CD14-positive monocyte (primary cell): Measurements from ENCODE around the gene SEMG1. TPM values are rescaled to one million over a fixed set of nuclear protein-coding genes. Genes with fewer than 3 reads are reported as not detected.
A peak's percentile ranks its signal among the peaks of the same experiment; 100 is the strongest.

Experiments
- DNase-seq, 3 donors: peaks; one replicate each; pipeline ENCODE4 v3.0.0-alpha.2; 2011 to 2022
- H2AFZ ChIP-seq: 2 replicates; pipeline ENCODE4 v1.6.0; 2012; ENCODE audit warnings: mild to moderate bottlenecking, low read depth, low read length, inconsistent platforms; ENCODE audit not compliant: insufficient read depth, poor library complexity, severe bottlenecking
- H3K27ac ChIP-seq, 2 donors: 1 replicate in 1 of 2; 2 replicates in 1 of 2; pipeline ENCODE4 v1.5.1; 2012 to 2013; ENCODE audit warnings: low read length in 2 of 2, control low read depth in 1 of 2, inconsistent platforms in 1 of 2, low read depth in 1 of 2, mild to moderate bottlenecking in 1 of 2
- H3K27me3 ChIP-seq, 2 donors: one replicate each; pipeline versions ENCODE4 v1.6.0 to v1.6.1; 2011 to 2013; ENCODE audit warnings: low read length in 2 of 2; ENCODE audit not compliant: control insufficient read depth in 2 of 2, insufficient read depth in 2 of 2
- H3K36me3 ChIP-seq, 2 donors: replicated peaks in 1 of 2; 1 replicate in 1 of 2; 2 replicates in 1 of 2; pipeline versions ENCODE4 v1.5.1 to v1.6.1; 2012 to 2013; ENCODE audit warnings: low read length in 2 of 2, control low read depth in 1 of 2, inconsistent platforms in 1 of 2, mild to moderate bottlenecking in 1 of 2; ENCODE audit not compliant: insufficient read depth in 2 of 2, control insufficient read depth in 1 of 2
- H3K4me1 ChIP-seq, 2 donors: 1 replicate in 1 of 2; 2 replicates in 1 of 2; pipeline versions ENCODE4 v1.5.1 to v1.6.1; 2012 to 2013; ENCODE audit warnings: low read length in 2 of 2, control low read depth in 1 of 2, inconsistent platforms in 1 of 2, mild to moderate bottlenecking in 1 of 2, moderate library complexity in 1 of 2; ENCODE audit not compliant: insufficient read depth in 2 of 2, control insufficient read depth in 1 of 2
- H3K4me2 ChIP-seq: replicated peaks from 2 replicates; pipeline ENCODE3; 2012; ENCODE audit warnings: low read length, moderate library complexity, mild to moderate bottlenecking; ENCODE audit not compliant: poor library complexity, severe bottlenecking; ENCODE audit errors: extremely low read depth
- H3K4me3 ChIP-seq, 3 experiments: fragments of 200-600 bp in 1 of 3; sonication (generic) in 1 of 3; replicated peaks in 1 of 3; 1 replicate in 2 of 3; 2 replicates in 1 of 3; pipeline ENCODE4 v1.5.1; 2011 to 2013; ENCODE audit warnings: low read length in 3 of 3, mild to moderate bottlenecking in 3 of 3, control low read depth in 2 of 3, low read depth in 2 of 3, inconsistent platforms in 1 of 3, moderate library complexity in 1 of 3
- H3K79me2 ChIP-seq: 2 replicates; pipeline ENCODE4 v1.6.0; 2012; ENCODE audit warnings: mild to moderate bottlenecking, control low read depth, inconsistent platforms, low read length, moderate library complexity; ENCODE audit not compliant: insufficient read depth
- H3K9ac ChIP-seq: 2 replicates; pipeline ENCODE4 v1.6.0; 2017; ENCODE audit warnings: low read length, mild to moderate bottlenecking; ENCODE audit not compliant: insufficient read depth, poor library complexity, severe bottlenecking
- H3K9me3 ChIP-seq, 2 donors: replicated peaks in 1 of 2; 1 replicate in 1 of 2; 2 replicates in 1 of 2; pipeline versions ENCODE4 v1.5.1 to v1.6.1; 2012 to 2013; ENCODE audit warnings: low read length in 2 of 2, control low read depth in 1 of 2; ENCODE audit not compliant: control insufficient read depth in 1 of 2, insufficient read depth in 1 of 2
- H4K20me1 ChIP-seq: 2 replicates; pipeline ENCODE4 v1.6.0; 2012; ENCODE audit warnings: mild to moderate bottlenecking, low read length, control low read depth, moderate library complexity; ENCODE audit not compliant: insufficient read depth
- H3K27ac Mint-ChIP-seq, 7 donors: one replicate each; pipeline ENCODE4 v1.8.0; 2020; ENCODE audit warnings: mild to moderate bottlenecking in 7 of 7, mixed read lengths in 7 of 7, moderate library complexity in 6 of 7, inconsistent platforms in 2 of 7
- H3K27me3 Mint-ChIP-seq, 3 donors: one replicate each; pipeline ENCODE4 v1.8.0; 2021 to 2022; ENCODE audit warnings: low read depth in 3 of 3, mild to moderate bottlenecking in 3 of 3, mixed read lengths in 3 of 3, moderate library complexity in 3 of 3, inconsistent platforms in 1 of 3
- H3K36me3 Mint-ChIP-seq, 2 donors: one replicate each; pipeline ENCODE4 v1.8.0; 2020; ENCODE audit warnings: mixed read lengths in 2 of 2, inconsistent platforms in 1 of 2, mild to moderate bottlenecking in 1 of 2
- H3K4me1 Mint-ChIP-seq: one replicate; pipeline ENCODE4 v1.8.0; 2020; ENCODE audit warnings: mild to moderate bottlenecking, mixed read lengths
- H3K4me3 Mint-ChIP-seq, 2 donors: one replicate each; pipeline ENCODE4 v1.8.0; 2020; ENCODE audit warnings: mild to moderate bottlenecking in 2 of 2, mixed read lengths in 2 of 2, moderate library complexity in 1 of 2
- H3K9me3 Mint-ChIP-seq, 7 donors: one replicate each; pipeline ENCODE4 v1.8.0; 2020 to 2022; ENCODE audit warnings: mixed read lengths in 7 of 7, mild to moderate bottlenecking in 6 of 7, moderate library complexity in 6 of 7, inconsistent platforms in 2 of 7
- WGBS: methylation state at CpG from one replicate; pipeline ENCODE4 v1.1.5; 2013; ENCODE audit warnings: missing lambda C conversion rate; ENCODE audit not compliant: insufficient coverage; 5-methylcytosine and 5-hydroxymethylcytosine counted together
- intact Hi-C, 2 donors: fragments of 100-400 bp; cut with micrococcal nuclease; formaldehyde crosslinking; loops; one replicate each; pipeline versions ENCODE4 v1.15.0 to v1.15.1; 2023
- polyA plus RNA-seq, 3 donors: library from polyadenylated mRNA; depleted of rRNA in 1 of 3; unstranded in 2 of 3; stranded (reverse) in 1 of 3; fragments of 300-500 nt in 2 of 3; fragments of >200 nt in 1 of 3; fragmentation: Illumina TruSeq in 2 of 3; gene quantifications; 1 replicate in 2 of 3; 2 replicates in 1 of 3; pipeline ENCODE4 v1.2.3, GENCODE V29; 2012 to 2021
- TF ChIP-seq, protein P1 (sequence below): fragments of 200-600 bp; IDR thresholded peaks from one replicate; pipeline ENCODE4 v1.8.0; 2022; ENCODE audit warnings: antibody characterized with exemption, mild to moderate bottlenecking

SEMG1 gene
- polyA plus RNA-seq, 3 donors: not detected

DNA sequence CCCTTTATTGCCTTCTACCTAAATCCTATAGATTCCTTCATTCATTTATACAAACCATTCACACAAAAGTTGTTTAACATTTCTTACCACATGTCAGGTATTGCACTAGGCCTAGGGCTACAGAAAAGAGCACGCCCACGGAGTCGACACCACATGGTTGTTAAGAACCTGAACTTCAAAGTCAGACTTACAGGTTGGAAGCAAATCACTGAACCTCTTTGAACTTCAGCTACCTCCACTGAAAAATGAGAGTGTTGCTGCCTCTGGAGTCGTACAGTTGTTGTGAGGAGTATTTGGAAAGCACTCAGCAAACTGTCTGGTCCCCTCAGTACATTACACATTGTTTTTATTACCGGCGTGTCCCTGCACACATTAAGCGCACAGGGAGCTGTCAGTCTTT is 50.9 kb downstream of the SEMG1 start:
- H4K20me1 ChIP-seq: no peaks in the 10 kb centered on the region
- Mint-ChIP-seq H3K4me3 (no peak overlapping the region), H3K9me3 (no peaks in the 10 kb centered on the region), H3K27me3 (peaks cover 0 to 9% (median 2%) of the 10 kb centered on the region in 3 donors), H3K4me1 (peaks cover 33% of the 10 kb centered on the region), H3K27ac (no peak overlapping the region), H3K36me3 (no peaks in the 10 kb centered on the region)
- H3K4me1 ChIP-seq: peaks cover 30 to 38% of the 10 kb centered on the region in 2 donors
- DNase-seq: no peak
- intact Hi-C loops: no loop called here
- H3K36me3 ChIP-seq: no peaks in the 10 kb centered on the region
- no peak overlapping the region for H3K4me3 ChIP-seq
- H3K9me3 ChIP-seq: no peaks in the 10 kb centered on the region
- TF ChIP-seq, protein P1, sequence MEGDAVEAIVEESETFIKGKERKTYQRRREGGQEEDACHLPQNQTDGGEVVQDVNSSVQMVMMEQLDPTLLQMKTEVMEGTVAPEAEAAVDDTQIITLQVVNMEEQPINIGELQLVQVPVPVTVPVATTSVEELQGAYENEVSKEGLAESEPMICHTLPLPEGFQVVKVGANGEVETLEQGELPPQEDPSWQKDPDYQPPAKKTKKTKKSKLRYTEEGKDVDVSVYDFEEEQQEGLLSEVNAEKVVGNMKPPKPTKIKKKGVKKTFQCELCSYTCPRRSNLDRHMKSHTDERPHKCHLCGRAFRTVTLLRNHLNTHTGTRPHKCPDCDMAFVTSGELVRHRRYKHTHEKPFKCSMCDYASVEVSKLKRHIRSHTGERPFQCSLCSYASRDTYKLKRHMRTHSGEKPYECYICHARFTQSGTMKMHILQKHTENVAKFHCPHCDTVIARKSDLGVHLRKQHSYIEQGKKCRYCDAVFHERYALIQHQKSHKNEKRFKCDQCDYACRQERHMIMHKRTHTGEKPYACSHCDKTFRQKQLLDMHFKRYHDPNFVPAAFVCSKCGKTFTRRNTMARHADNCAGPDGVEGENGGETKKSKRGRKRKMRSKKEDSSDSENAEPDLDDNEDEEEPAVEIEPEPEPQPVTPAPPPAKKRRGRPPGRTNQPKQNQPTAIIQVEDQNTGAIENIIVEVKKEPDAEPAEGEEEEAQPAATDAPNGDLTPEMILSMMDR: no peak
- H2AFZ ChIP-seq: no peak overlapping the region
- no peaks in the 10 kb centered on the region for H3K27me3 ChIP-seq
- 100% methylated on average over 1 of the region's 7 CpGs for WGBS
- no peak overlapping the region for H3K27ac ChIP-seq
- H3K79me2 ChIP-seq: no peaks in the 10 kb centered on the region
- no peak overlapping the region for H3K4me2 ChIP-seq
- no peak overlapping the region for H3K9ac ChIP-seq

DNA sequence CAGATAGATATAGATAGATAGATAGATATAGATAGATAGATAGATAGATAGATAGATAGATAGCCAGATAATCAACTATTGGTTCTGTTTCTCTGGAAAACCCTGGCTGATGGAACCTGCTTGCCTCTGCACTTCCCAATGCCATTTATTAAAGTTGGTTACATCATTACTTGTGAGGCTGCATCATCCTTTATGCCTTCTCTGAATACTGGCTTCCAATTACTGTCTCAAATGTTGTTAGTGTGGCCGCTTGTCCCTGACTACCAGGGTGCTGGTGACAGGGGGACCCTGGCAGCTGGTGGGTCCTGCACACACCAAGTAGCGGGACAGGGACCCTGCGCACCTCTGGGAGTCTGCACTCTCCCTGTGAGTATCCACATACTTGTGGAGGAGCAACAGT is 51.4 kb downstream of the SEMG1 start:
- Histone ChIP-seq H3K4me2 (no peak overlapping the region), H3K4me1 (peaks cover 28 to 33% of the 10 kb centered on the region in 2 donors), H3K79me2 (no peaks in the 10 kb centered on the region), H2AFZ (no peak overlapping the region), H3K27me3 (no peaks in the 10 kb centered on the region), H3K36me3 (no peaks in the 10 kb centered on the region), H3K27ac (no peak overlapping the region), H4K20me1 (no peaks in the 10 kb centered on the region), H3K9ac (no peak overlapping the region), H3K9me3 (no peaks in the 10 kb centered on the region), H3K4me3 (no peak overlapping the region)
- Mint-ChIP-seq H3K9me3 (no peaks in the 10 kb centered on the region), H3K27ac (peak overlapping the region in 1 of 7 donors; percentile 29), H3K36me3 (no peaks in the 10 kb centered on the region), H3K4me3 (no peak overlapping the region), H3K4me1 (peaks cover 31% of the 10 kb centered on the region), H3K27me3 (peaks cover 0 to 9% (median 2%) of the 10 kb centered on the region in 3 donors)
- no peak for DNase-seq
- TF ChIP-seq, protein P1: no peak
- intact Hi-C loops: no loop called here
- 88% methylated on average over 1 of the region's 3 CpGs for WGBS
